GM12875 (cell line): Measurements from ENCODE around the gene ZNF337.
"Not testable (repeated sequence)": the region's sequence is repeated elsewhere in the genome, so short reads cannot be mapped to it uniquely, and the experiment has no call there.

Experiments
- H3K4me3 ChIP-seq: one replicate; pipeline ENCODE4 v1.5.1; 2011; ENCODE audit warnings: low read depth, low read length, control low read depth
- TF ChIP-seq, protein P1 (sequence below): IDR thresholded peaks from 2 replicates; pipeline ENCODE4 v1.5.1; 2011; ENCODE audit warnings: low read depth, mild to moderate bottlenecking, control low read depth, inconsistent platforms, low read length, moderate library complexity, borderline replicate concordance; ENCODE audit not compliant: insufficient read depth

ZNF337 gene

DNA sequence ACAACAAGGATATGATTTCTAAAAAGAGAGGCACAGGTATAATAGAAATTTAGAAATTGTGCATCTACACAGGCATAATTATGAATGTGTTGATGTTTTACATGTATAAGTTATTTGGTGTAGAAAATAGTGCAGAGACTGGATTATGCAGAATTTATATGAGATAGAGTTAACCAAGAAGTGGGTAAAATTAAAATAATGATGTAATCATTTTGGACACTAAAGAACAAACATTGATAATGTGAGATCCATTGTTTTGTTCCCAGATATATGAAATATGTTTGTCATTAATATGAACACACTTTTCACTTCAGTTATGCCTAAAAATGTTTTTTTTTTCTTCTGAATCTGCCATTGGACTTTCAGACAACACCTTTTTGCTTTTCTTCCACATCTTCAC lies 37.2 kb upstream of the ZNF337 start:
- TF ChIP-seq, protein P1, sequence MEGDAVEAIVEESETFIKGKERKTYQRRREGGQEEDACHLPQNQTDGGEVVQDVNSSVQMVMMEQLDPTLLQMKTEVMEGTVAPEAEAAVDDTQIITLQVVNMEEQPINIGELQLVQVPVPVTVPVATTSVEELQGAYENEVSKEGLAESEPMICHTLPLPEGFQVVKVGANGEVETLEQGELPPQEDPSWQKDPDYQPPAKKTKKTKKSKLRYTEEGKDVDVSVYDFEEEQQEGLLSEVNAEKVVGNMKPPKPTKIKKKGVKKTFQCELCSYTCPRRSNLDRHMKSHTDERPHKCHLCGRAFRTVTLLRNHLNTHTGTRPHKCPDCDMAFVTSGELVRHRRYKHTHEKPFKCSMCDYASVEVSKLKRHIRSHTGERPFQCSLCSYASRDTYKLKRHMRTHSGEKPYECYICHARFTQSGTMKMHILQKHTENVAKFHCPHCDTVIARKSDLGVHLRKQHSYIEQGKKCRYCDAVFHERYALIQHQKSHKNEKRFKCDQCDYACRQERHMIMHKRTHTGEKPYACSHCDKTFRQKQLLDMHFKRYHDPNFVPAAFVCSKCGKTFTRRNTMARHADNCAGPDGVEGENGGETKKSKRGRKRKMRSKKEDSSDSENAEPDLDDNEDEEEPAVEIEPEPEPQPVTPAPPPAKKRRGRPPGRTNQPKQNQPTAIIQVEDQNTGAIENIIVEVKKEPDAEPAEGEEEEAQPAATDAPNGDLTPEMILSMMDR: no peak
- no peak overlapping the region for H3K4me3 ChIP-seq

DNA sequence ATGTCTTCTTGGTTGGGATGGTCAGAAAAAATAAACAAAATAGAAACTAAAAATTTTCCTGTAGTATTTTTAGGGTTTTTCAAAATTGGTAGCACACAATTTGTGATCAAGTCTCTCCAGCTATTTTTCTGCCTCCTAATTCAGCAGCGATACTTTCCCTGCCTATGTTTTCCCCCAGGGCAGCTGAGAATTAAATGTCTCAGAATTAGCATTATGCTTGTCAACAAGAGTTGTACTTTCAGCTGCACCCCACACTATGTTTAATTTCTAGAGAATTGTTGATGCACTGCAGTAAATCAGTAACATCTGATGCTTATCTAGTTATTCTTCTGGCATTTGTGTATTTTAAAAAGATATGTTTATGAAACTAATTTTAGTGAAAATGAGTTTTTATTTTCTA lies 34.2 kb upstream of the ZNF337 start:
- H3K4me3 ChIP-seq: no peak overlapping the region
- TF ChIP-seq, protein P1: no peak

- no peak overlapping the region for H3K4me3 ChIP-seq
- TF ChIP-seq, protein P1: no peak
These were observed 29.7 kb upstream of the ZNF337 start for GRCh38 chr20:25726357-25726756.

- no peak overlapping the region for H3K4me3 ChIP-seq
- TF ChIP-seq, protein P1: no peak
These were observed 29.0 kb upstream of the ZNF337 start for GRCh38 chr20:25725639-25726038.

- TF ChIP-seq, protein P1: no peak
- no peak overlapping the region for H3K4me3 ChIP-seq
These were observed 27.3 kb upstream of the ZNF337 start for GRCh38 chr20:25723975-25724374.

GRCh38 chr20:25720285-25720684 lies 23.6 kb upstream of the ZNF337 start:
- TF ChIP-seq, protein P1: no peak
- H3K4me3 ChIP-seq: no peak overlapping the region

DNA sequence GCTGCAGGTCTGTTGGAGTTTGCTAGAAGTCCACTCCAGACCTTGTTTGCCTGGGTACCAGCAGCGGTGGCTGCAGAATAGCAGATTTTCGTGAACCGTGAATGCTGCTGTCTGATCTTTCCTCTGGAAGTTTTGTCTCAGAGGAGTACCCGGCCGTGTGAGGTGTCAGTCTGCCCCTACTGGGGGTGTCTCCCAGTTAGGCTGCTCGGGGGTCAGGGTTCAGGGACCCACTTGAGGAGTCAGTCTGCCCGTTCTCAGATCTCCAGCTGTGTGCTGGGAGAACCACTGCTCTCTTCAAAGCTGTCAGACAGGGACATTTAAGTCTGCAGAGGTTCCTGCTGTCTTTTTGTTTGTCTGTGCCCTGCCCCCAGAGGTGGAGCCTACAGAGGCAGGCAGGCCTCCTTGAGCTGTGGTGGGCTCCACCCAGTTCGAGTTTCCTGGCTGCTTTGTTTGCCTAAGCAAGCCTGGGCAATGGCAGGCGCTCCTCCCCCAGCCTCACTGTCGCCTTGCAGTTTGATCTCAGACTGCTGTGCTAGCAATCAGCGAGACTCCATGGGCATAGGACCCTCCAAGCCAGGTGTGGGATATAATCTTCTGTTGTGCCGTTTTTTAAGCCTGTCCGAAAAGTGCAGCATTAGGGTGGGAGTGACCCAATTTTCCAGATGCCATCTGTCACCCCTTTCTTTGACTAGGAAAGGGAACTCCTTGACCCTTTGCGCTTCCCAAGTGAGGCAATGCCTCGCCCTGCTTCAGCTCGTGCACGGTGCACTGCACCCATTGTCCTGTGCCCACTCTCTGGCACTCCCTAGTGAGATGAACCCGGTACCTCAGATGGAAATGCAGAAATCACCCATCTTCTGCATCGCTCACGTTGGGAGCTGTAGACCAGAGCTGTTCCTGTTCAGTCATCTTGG lies 22.5 kb upstream of the ZNF337 start:
- H3K4me3 ChIP-seq: not testable (repeated sequence)
